HepG2 (cell line): Measurements from ENCODE around the gene TOP1. TPM values are rescaled to one million over a fixed set of nuclear protein-coding genes. Genes with fewer than 3 reads are reported as not detected.

ENCODE experiments used
- BRD4 ChIP-seq: sonication (generic); formaldehyde crosslinking; IDR thresholded peaks from 2 replicates; pipeline ENCODE4 v1.4.0; 2020; ENCODE audit warnings: missing genetic modification reagents
- CERS6 ChIP-seq: sonication (generic); formaldehyde crosslinking; IDR thresholded peaks from 2 replicates; pipeline ENCODE4 v1.5.0; 2020; ENCODE audit warnings: missing genetic modification reagents
- JUNB ChIP-seq: sonication (generic); formaldehyde crosslinking; IDR thresholded peaks from 2 replicates; pipeline ENCODE4 v1.8.0; 2022; ENCODE audit warnings: missing genetic modification reagents, mild to moderate bottlenecking, borderline replicate concordance
- LCORL ChIP-seq, 2 experiments: fragments of 450-650 bp in 1 of 2; sonication (generic) in 1 of 2; formaldehyde crosslinking in 1 of 2; IDR thresholded peaks; 2 replicates each; pipeline versions ENCODE4 v1.5.0 to v1.6.1; 2017 to 2020; ENCODE audit warnings: antibody characterized with exemption in 1 of 2, missing genetic modification reagents in 1 of 2
- MXD4 ChIP-seq: IDR thresholded peaks from 2 replicates; pipeline ENCODE4 v1.6.1; 2016; ENCODE audit warnings: mild to moderate bottlenecking, missing biosample characterization, missing genetic modification reagents
- PHF21A ChIP-seq: sonication (generic); formaldehyde crosslinking; IDR thresholded peaks from 2 replicates; pipeline ENCODE4 v1.5.0; 2020; ENCODE audit warnings: mild to moderate bottlenecking, missing genetic modification reagents
- ZFP36L2 ChIP-seq: sonication (generic); formaldehyde crosslinking; IDR thresholded peaks from 2 replicates; pipeline ENCODE4 v1.4.0; 2020; ENCODE audit warnings: missing genetic modification reagents
- ZNF12 ChIP-seq: sonication (generic); formaldehyde crosslinking; IDR thresholded peaks from 2 replicates; pipeline ENCODE4 v1.5.0; 2020; ENCODE audit warnings: missing genetic modification reagents
- ZNF18 ChIP-seq: sonication (generic); formaldehyde crosslinking; IDR thresholded peaks from 2 replicates; pipeline ENCODE4 v1.8.0; 2022; ENCODE audit warnings: mild to moderate bottlenecking, missing genetic modification reagents; ENCODE audit not compliant: insufficient replicate concordance
- ZNF180 ChIP-seq: sonication (generic); formaldehyde crosslinking; IDR thresholded peaks from 2 replicates; pipeline ENCODE4 v1.4.0; 2020; ENCODE audit warnings: low read depth, missing genetic modification reagents, borderline replicate concordance
- ZNF276 ChIP-seq: sonication (generic); formaldehyde crosslinking; IDR thresholded peaks from 2 replicates; pipeline ENCODE4 v1.4.0; 2020; ENCODE audit warnings: mild to moderate bottlenecking, low read depth, missing genetic modification reagents
- ZNF33A ChIP-seq: sonication (generic); formaldehyde crosslinking; IDR thresholded peaks from 2 replicates; pipeline ENCODE4 v1.5.1; 2020; ENCODE audit warnings: missing genetic modification reagents, mild to moderate bottlenecking, moderate library complexity, borderline replicate concordance
- ZNF816 ChIP-seq: sonication (generic); formaldehyde crosslinking; IDR thresholded peaks from 2 replicates; pipeline ENCODE4 v1.8.0; 2022; ENCODE audit warnings: missing genetic modification reagents, mild to moderate bottlenecking, borderline replicate concordance
- ZNF850 ChIP-seq: sonication (generic); formaldehyde crosslinking; conservative IDR thresholded peaks from 2 replicates; pipeline ENCODE4 v1.9.0; 2021; ENCODE audit warnings: mild to moderate bottlenecking, missing genetic modification reagents
- ZSCAN31 ChIP-seq: sonication (generic); formaldehyde crosslinking; IDR thresholded peaks from 2 replicates; pipeline ENCODE4 v1.5.0; 2020; ENCODE audit warnings: low read depth, mild to moderate bottlenecking, missing genetic modification reagents
- polyA plus RNA-seq, 8 experiments: library from polyadenylated mRNA; depleted of rRNA in 3 of 8; stranded (reverse) in 7 of 8; unstranded in 1 of 8; fragments of >200 nt; fragmentation: Illumina TruSeq in 4 of 8; extraction: Trizol in 4 of 8; gene quantifications; 2 replicates each; pipeline versions ENCODE4 v1.2.1 to v1.2.3, GENCODE V29; 2011 to 2016; ENCODE audit warnings: low read depth in 4 of 8, missing spikeins in 1 of 8, mixed read lengths in 1 of 8; ENCODE audit not compliant: insufficient read depth in 1 of 8
- total RNA-seq, 5 experiments: library from RNA; depleted of rRNA; stranded (reverse); fragments of >200 nt; fragmentation: Illumina TruSeq; extraction: Trizol; gene quantifications; 2 replicates each; pipeline ENCODE4 v1.2.3, GENCODE V29; 2016; ENCODE audit warnings: low read depth in 1 of 5
- TF ChIP-seq, protein P1 (sequence below): sonication (generic); formaldehyde crosslinking; IDR thresholded peaks from 2 replicates; pipeline ENCODE4 v1.8.1; 2022; ENCODE audit warnings: mild to moderate bottlenecking, missing genetic modification reagents
- TF ChIP-seq, protein P2 (sequence below): IDR thresholded peaks from 2 replicates; pipeline ENCODE4 v1.6.1; 2016; ENCODE audit warnings: missing compliant biosample characterization, missing genetic modification reagents, borderline replicate concordance

Gene TOP1
- total and polyA plus RNA-seq, 2 of the 13 experiments (the other 11 are each of a cell fraction or from before 2014, with no cell fraction given) = 10.2 to 19.4 TPM

DNA sequence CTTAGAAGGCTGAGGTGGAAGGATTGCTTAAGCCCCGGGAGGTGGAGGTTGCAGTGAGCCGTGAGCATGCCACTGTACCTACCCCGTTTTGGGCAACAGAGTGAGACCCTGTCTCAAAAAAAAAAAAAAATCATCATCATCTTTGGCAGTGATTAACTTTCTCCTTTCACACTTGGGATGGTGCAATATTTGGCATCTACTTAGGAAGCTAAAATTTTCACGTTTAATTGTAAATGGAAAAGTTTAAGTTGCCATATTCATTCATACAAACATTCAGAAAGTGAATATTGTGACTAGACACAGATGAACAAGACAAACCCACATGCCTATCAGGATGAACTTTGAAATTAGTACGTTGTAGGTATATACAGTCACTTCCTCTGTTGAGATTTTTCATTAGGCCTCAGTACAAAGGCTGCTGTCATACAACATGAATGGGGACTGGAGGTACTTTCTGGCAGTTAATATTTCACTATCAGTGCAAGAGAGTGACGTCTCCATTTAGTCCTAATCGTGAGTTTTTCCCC is 10.3 kb downstream of the TOP1 start (continued):
- TF ChIP-seq, protein P1, sequence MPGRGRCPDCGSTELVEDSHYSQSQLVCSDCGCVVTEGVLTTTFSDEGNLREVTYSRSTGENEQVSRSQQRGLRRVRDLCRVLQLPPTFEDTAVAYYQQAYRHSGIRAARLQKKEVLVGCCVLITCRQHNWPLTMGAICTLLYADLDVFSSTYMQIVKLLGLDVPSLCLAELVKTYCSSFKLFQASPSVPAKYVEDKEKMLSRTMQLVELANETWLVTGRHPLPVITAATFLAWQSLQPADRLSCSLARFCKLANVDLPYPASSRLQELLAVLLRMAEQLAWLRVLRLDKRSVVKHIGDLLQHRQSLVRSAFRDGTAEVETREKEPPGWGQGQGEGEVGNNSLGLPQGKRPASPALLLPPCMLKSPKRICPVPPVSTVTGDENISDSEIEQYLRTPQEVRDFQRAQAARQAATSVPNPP (CRISPR knock-in tag) = no peak
- TF ChIP-seq, protein P2, sequence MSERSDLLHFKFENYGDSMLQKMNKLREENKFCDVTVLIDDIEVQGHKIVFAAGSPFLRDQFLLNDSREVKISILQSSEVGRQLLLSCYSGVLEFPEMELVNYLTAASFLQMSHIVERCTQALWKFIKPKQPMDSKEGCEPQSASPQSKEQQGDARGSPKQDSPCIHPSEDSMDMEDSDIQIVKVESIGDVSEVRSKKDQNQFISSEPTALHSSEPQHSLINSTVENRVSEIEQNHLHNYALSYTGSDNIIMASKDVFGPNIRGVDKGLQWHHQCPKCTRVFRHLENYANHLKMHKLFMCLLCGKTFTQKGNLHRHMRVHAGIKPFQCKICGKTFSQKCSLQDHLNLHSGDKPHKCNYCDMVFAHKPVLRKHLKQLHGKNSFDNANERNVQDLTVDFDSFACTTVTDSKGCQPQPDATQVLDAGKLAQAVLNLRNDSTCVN = no peak
- TF ChIP-seq ZNF276 (CRISPR knock-in tag) (no peak), ZNF180 (no peak), ZNF12 (CRISPR knock-in tag) (peak; percentile 81), ZNF850 (CRISPR knock-in tag) (no peak), PHF21A (CRISPR knock-in tag) (peak; percentile 85), ZFP36L2 (peak; percentile 39; the same call in 1 of the 2 replicates), CERS6 (CRISPR knock-in tag) (no peak), ZSCAN31 (CRISPR knock-in tag) (no peak), ZNF816 (CRISPR knock-in tag) (0 out of 2 replicates have a peak, but pooled peaks have one; percentile 9), JUNB (CRISPR knock-in tag) (no peak), LCORL (IDR thresholded peaks at IDR 0.05) (peak; percentile 72; the same call in 1 of the 2 replicates), LCORL (CRISPR knock-in tag; IDR thresholded peaks at IDR 0.05) (0 out of 2 replicates have a peak, but pooled peaks have one; percentile 56), ZNF18 (CRISPR knock-in tag) (peak; percentile 44), MXD4 (CRISPR knock-in tag) (peak; percentile 72), ZNF33A (no peak), BRD4 (no peak)
